ENCODE results near the gene PPIL1.
"Not testable (repeated sequence)": the region's sequence is repeated elsewhere in the genome, so short reads cannot be mapped to it uniquely, and the experiment has no call there.

Gene PPIL1

DNA sequence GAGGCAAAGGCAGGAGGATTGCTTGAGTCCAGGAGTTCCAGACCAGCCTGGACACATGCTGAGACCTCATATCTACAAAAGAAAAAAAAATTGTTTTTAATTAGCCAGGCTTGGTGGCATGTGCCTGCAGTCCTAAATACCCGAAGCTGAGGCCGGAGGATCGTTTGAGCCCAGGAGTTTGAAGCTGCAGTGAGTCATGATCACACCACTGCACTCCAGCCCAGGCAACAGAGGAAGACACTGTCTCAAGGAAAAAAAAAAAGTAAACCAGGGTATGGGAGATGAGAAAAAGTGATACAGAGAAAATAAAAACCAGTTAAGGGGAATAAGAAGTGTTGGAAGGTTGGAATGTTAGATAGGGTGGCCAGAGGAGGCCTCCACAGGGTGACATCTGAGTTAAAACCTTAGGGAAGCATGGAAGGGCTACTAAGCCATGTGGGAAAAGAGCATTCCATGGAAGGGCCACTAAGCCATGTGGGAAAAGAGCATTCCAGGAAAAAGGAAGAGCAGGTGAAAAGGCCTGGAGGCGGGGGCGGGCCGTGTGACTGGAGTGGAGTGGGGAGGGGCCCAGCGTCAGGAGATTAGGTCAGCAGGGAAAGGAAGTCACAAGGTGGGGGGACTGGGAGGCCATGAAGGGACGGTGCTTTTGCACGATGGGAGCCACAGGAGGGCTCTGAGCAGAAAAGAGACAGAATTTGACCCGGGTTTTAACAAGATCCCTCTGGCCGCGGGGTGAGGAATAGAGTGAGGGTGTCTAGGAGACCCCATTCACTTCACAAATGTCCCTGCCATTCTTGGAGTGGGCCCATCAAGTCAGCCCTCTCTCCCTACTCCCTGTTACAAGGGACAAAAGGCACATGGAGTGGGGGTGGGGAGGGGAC is 53.7 kb downstream of the PPIL1 start:
- Histone ChIP-seq H3K27ac (ENCODE audit: low read depth, low read length) (no peak overlapping the region), H3K4me3 (ENCODE audit: low read length) (no peak overlapping the region), H3K27me3 (ENCODE audit: insufficient read depth, low read length) (no peaks in the 10 kb centered on the region), H3K4me1 (ENCODE audit: insufficient read depth, low read length) (peaks cover 16% of the 10 kb centered on the region; the same call in 1 of the 2 replicates), H3K36me3 (ENCODE audit: insufficient read depth, low read length) (no peaks in the 10 kb centered on the region), H3K9ac (ENCODE audit: low read depth, low read length) (no peak overlapping the region), H3K9me3 (ENCODE audit: insufficient read depth, low read depth, low read length) (no peaks in the 10 kb centered on the region)
- WGBS: 41% methylated on average over 12 of the region's 12 CpGs

GRCh38 chr6:36818756-36819155 is 55.8 kb downstream of the PPIL1 start:
- 98% methylated on average over 4 of the region's 4 CpGs for WGBS
- Histone ChIP-seq H3K4me1 (ENCODE audit: insufficient read depth, low read length) (peaks cover 16% of the 10 kb centered on the region; the same call in 1 of the 2 replicates), H3K36me3 (ENCODE audit: insufficient read depth, low read length) (no peaks in the 10 kb centered on the region), H3K9me3 (ENCODE audit: insufficient read depth, low read depth, low read length) (no peaks in the 10 kb centered on the region), H3K27ac (ENCODE audit: low read depth, low read length) (no peak overlapping the region), H3K27me3 (ENCODE audit: insufficient read depth, low read length) (no peaks in the 10 kb centered on the region), H3K9ac (ENCODE audit: low read depth, low read length) (no peak overlapping the region), H3K4me3 (ENCODE audit: low read length) (no peak overlapping the region)

GRCh38 chr6:36817847-36818246 is 56.8 kb downstream of the PPIL1 start:
- Histone ChIP-seq H3K27me3 (ENCODE audit: insufficient read depth, low read length) (no peaks in the 10 kb centered on the region), H3K9me3 (ENCODE audit: insufficient read depth, low read depth, low read length) (no peaks in the 10 kb centered on the region), H3K4me3 (ENCODE audit: low read length) (no peak overlapping the region), H3K36me3 (ENCODE audit: insufficient read depth, low read length) (no peaks in the 10 kb centered on the region), H3K27ac (ENCODE audit: low read depth, low read length) (no peak overlapping the region), H3K9ac (ENCODE audit: low read depth, low read length) (no peak overlapping the region), H3K4me1 (ENCODE audit: insufficient read depth, low read length) (peaks cover 16% of the 10 kb centered on the region; the same call in 1 of the 2 replicates)
- 54% methylated on average over 3 of the region's 3 CpGs for WGBS

GRCh38 chr6:36817176-36817817 is 57.3 kb downstream of the PPIL1 start:
- H3K27me3 ChIP-seq (ENCODE audit: insufficient read depth, low read length): no peaks in the 10 kb centered on the region
- no peaks in the 10 kb centered on the region for H3K9me3 ChIP-seq (ENCODE audit: insufficient read depth, low read depth, low read length)
- H3K4me3 ChIP-seq (ENCODE audit: low read length): no peak overlapping the region
- H3K36me3 ChIP-seq (ENCODE audit: insufficient read depth, low read length): no peaks in the 10 kb centered on the region
- H3K4me1 ChIP-seq (ENCODE audit: insufficient read depth, low read length): peaks cover 16% of the 10 kb centered on the region; the same call in 1 of the 2 replicates
- WGBS: 89% methylated on average over 9 of the region's 9 CpGs
- no peak overlapping the region for H3K27ac ChIP-seq (ENCODE audit: low read depth, low read length)
- H3K9ac ChIP-seq (ENCODE audit: low read depth, low read length): no peak overlapping the region

GRCh38 chr6:36815962-36816735 is 58.5 kb downstream of the PPIL1 start:
- no peak overlapping the region for H3K27ac ChIP-seq (ENCODE audit: low read depth, low read length)
- peaks cover 13% of the 10 kb centered on the region; the same call in 1 of the 2 replicates for H3K4me1 ChIP-seq (ENCODE audit: insufficient read depth, low read length)
- H3K9me3 ChIP-seq (ENCODE audit: insufficient read depth, low read depth, low read length): no peaks in the 10 kb centered on the region
- no peaks in the 10 kb centered on the region for H3K36me3 ChIP-seq (ENCODE audit: insufficient read depth, low read length)
- 89% methylated on average over 7 of the region's 7 CpGs for WGBS
- no peaks in the 10 kb centered on the region for H3K27me3 ChIP-seq (ENCODE audit: insufficient read depth, low read length)
- no peak overlapping the region for H3K4me3 ChIP-seq (ENCODE audit: low read length)
- H3K9ac ChIP-seq (ENCODE audit: low read depth, low read length): no peak overlapping the region

DNA sequence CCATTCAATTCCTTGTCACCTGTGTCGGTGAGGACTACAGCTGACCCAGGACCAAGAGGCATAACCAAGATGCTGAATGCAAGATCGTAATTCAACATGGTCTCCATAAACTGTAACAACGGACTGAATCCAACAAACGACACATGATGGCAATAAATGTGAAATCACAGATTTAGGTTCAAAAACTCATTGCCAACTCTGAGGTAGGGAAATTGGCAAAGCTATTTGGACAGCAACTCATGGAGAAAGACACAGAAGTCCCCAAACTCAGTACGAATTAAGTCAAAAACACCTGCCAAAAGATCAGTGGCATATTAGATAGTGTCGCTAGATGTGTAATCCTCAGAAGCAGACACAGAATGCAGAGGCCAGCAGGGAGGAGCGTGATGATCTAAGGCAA is 60.4 kb downstream of the PPIL1 start:
- Histone ChIP-seq H3K27ac (ENCODE audit: low read depth, low read length) (no peak overlapping the region), H3K27me3 (ENCODE audit: insufficient read depth, low read length) (no peaks in the 10 kb centered on the region), H3K36me3 (ENCODE audit: insufficient read depth, low read length) (no peaks in the 10 kb centered on the region), H3K4me3 (ENCODE audit: low read length) (no peak overlapping the region), H3K9me3 (ENCODE audit: insufficient read depth, low read depth, low read length) (no peaks in the 10 kb centered on the region), H3K4me1 (ENCODE audit: insufficient read depth, low read length) (peaks cover 6% of the 10 kb centered on the region; the same call in 1 of the 2 replicates), H3K9ac (ENCODE audit: low read depth, low read length) (no peak overlapping the region)
- WGBS: 93% methylated on average over 7 of the region's 7 CpGs

DNA sequence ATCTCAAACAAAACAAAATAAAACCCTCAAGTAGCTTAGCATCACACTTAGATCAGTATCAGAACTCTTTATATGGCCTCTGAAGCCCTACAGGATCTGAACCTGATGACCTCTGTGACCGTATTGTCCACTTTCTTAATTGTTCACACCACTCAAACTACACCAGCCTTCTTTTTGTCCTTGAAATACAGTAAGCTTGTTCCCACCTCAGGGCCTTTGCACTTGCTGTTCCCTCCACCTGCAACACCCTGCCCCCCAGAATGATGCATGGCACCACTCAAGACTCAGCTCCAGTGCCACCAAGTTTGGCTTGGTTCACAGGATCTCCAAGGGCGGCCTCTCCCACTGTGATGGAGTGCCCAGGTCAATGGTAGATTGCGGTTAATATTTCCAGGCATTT is 61.1 kb downstream of the PPIL1 start:
- 64% methylated on average over 3 of the region's 3 CpGs for WGBS

DNA sequence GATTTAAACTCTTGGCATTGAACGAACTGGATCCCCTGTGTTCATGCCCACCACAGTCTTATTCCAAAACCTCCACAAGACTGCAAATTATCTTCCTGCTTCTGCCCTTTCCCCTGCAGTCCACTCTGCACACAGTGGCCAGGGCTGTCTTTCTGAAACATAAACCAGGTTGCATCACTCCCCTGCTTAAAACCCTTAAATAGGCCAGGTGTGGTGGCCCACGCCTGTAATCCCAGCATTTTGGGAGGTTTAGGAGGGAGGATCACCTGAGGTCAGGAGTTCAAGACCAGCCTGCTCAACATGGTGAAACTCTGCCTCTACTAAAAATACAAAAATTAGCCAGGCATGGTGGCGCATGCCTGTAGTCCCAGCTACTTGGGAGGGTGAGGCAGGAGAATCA is 61.6 kb downstream of the PPIL1 start:
- H3K27ac ChIP-seq (ENCODE audit: low read depth, low read length); H3K27me3 ChIP-seq (ENCODE audit: insufficient read depth, low read length); H3K4me1 ChIP-seq (ENCODE audit: insufficient read depth, low read length); H3K36me3 ChIP-seq (ENCODE audit: insufficient read depth, low read length); H3K4me3 ChIP-seq (ENCODE audit: low read length); H3K9ac ChIP-seq (ENCODE audit: low read depth, low read length); H3K9me3 ChIP-seq (ENCODE audit: insufficient read depth, low read depth, low read length): not testable (repeated sequence)
- WGBS: 87% methylated on average over 3 of the region's 3 CpGs

More for the DNA sequence above, 61.1 kb downstream of the PPIL1 start:
- Histone ChIP-seq H3K9ac (ENCODE audit: low read depth, low read length) (no peak overlapping the region), H3K4me1 (ENCODE audit: insufficient read depth, low read length) (peaks cover 6% of the 10 kb centered on the region; the same call in 1 of the 2 replicates), H3K36me3 (ENCODE audit: insufficient read depth, low read length) (no peaks in the 10 kb centered on the region), H3K4me3 (ENCODE audit: low read length) (no peak overlapping the region), H3K27ac (ENCODE audit: low read depth, low read length) (no peak overlapping the region), H3K9me3 (ENCODE audit: insufficient read depth, low read depth, low read length) (no peaks in the 10 kb centered on the region), H3K27me3 (ENCODE audit: insufficient read depth, low read length) (0 out of 2 replicates have a peak, but pooled peaks cover under 1% of the 10 kb centered on the region)

GRCh38 chr6:36809941-36810803 is 64.4 kb downstream of the PPIL1 start:
- WGBS: 79% methylated on average over 16 of the region's 16 CpGs
- H3K27ac ChIP-seq (ENCODE audit: low read depth, low read length): no peak overlapping the region
- no peaks in the 10 kb centered on the region for H3K9me3 ChIP-seq (ENCODE audit: insufficient read depth, low read depth, low read length)
- H3K4me3 ChIP-seq (ENCODE audit: low read length): no peak overlapping the region
- H3K36me3 ChIP-seq (ENCODE audit: insufficient read depth, low read length): no peaks in the 10 kb centered on the region
- peaks cover 9% of the 10 kb centered on the region for H3K4me1 ChIP-seq (ENCODE audit: insufficient read depth, low read length)
- H3K27me3 ChIP-seq (ENCODE audit: insufficient read depth, low read length): peaks cover 13% of the 10 kb centered on the region; the same call in 1 of the 2 replicates
- H3K9ac ChIP-seq (ENCODE audit: low read depth, low read length): no peak overlapping the region

DNA sequence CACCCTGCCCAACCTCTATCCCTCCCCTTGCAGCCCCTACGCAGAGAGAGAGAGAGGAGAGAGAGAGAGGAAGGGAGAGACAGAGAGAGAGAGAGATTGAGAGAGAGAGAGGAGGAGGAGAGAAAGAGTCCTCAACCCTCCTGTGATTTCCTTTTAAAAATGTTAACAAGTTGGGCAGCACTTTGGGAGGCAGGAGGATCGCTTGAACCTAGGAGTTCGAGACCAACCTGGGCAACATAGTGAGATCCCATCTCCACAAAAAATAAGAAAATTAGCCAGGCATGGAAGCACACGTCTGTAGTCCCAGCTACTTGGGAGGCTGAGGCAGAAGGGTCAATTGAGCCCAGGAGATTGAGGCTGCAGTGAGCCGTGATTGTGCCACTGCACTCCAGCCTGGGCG is 65.4 kb downstream of the PPIL1 start:
- Histone ChIP-seq H3K27me3 (ENCODE audit: insufficient read depth, low read length) (peaks cover 13% of the 10 kb centered on the region; the same call in 1 of the 2 replicates), H3K9ac (ENCODE audit: low read depth, low read length) (no peak overlapping the region), H3K9me3 (ENCODE audit: insufficient read depth, low read depth, low read length) (no peaks in the 10 kb centered on the region), H3K4me3 (ENCODE audit: low read length) (no peak overlapping the region), H3K36me3 (ENCODE audit: insufficient read depth, low read length) (no peaks in the 10 kb centered on the region), H3K27ac (ENCODE audit: low read depth, low read length) (no peak overlapping the region), H3K4me1 (ENCODE audit: insufficient read depth, low read length) (peaks cover 17% of the 10 kb centered on the region)
- WGBS: 92% methylated on average over 5 of the region's 6 CpGs
